NT2/D1 (cell line): ENCODE measurements around the gene MRPS23.

Experiments
- SUZ12 ChIP-seq: IDR thresholded peaks from 2 replicates; pipeline ENCODE4 v1.6.1; 2011; ENCODE audit not compliant: insufficient read length, insufficient read depth; ENCODE audit errors: extremely low read depth
- YY1 ChIP-seq: IDR thresholded peaks from 2 replicates; pipeline ENCODE4 v1.6.1; 2011; ENCODE audit not compliant: insufficient read length, insufficient read depth
- ZNF274 ChIP-seq: IDR thresholded peaks from 2 replicates; pipeline ENCODE4 v1.6.1; 2011; ENCODE audit warnings: mild to moderate bottlenecking, low read depth, low read length

- TF ChIP-seq SUZ12 (no peak), ZNF274 (no peak), YY1 (no peak)
Observed at GRCh38 chr17:57839571-57839923, 10.3 kb downstream of the MRPS23 start.
